ENCODE measurements around the gene COG4.

DNA sequence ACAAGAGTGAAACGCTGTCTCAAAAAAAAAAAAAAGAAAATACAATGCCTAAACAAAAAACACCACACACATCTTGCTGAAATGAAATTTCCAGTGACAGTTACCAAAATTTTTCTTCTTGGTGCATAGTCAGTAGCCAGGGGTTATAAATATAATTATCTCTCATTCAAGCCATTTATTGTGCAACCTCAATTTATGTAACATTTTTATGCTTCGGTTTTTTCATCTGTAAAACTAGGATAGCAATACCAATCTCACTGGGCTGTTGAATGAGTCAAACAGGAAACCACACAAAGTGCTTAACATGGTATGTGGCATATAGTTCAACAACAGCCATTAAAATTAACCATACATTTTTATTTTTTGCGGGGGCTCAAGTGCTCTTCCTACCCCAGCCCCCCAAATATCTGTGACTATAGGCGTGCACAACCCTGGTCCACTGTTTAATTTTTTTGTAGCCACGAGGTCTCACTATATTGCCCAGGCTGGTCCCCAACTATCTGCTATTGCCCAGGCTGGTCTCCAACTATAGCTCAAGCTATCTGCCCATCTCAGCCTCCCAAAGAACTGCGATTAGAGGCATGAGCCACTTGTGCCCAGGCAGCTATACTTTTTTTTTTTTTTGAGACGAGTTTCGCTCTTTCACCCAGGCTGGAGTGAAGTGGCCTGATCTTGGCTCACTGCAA is 2.6 kb downstream of the COG4 start:
- no peak for TF ChIP-seq POLR2A (IDR thresholded peaks at IDR 0.05)
- TF ChIP-seq, protein P1, sequence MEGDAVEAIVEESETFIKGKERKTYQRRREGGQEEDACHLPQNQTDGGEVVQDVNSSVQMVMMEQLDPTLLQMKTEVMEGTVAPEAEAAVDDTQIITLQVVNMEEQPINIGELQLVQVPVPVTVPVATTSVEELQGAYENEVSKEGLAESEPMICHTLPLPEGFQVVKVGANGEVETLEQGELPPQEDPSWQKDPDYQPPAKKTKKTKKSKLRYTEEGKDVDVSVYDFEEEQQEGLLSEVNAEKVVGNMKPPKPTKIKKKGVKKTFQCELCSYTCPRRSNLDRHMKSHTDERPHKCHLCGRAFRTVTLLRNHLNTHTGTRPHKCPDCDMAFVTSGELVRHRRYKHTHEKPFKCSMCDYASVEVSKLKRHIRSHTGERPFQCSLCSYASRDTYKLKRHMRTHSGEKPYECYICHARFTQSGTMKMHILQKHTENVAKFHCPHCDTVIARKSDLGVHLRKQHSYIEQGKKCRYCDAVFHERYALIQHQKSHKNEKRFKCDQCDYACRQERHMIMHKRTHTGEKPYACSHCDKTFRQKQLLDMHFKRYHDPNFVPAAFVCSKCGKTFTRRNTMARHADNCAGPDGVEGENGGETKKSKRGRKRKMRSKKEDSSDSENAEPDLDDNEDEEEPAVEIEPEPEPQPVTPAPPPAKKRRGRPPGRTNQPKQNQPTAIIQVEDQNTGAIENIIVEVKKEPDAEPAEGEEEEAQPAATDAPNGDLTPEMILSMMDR (IDR thresholded peaks at IDR 0.05 in 8 of 11, conservative IDR thresholded peaks at IDR 0.05 in 3 of 11): no peak
- no peak for TF ChIP-seq POLR2AphosphoS5 (IDR thresholded peaks at IDR 0.05)
